MCF 10A (cell line): ENCODE measurements around the gene STKLD1. TPM values are rescaled to one million over a fixed set of nuclear protein-coding genes. Genes with fewer than 3 reads are reported as not detected.
A peak's percentile ranks its signal among the peaks of the same experiment; 100 is the strongest.

Experiments used
- BruUV-seq: library from RNA; stranded (reverse); fragments of 400-500 nt; replicated peaks from 2 replicates; lab custom pipeline; 2021; lab: Mats Ljungman, UMichigan
- CTCF ChIA-PET: fragments of 300-600 bp; sonication (Branson Sonifier 250); formaldehyde crosslinking; extraction: SDS; loops from one replicate; lab custom pipeline; 2021; ENCODE audit warnings: antibody characterized with exemption, inconsistent platforms; lab: Yijun Ruan, JAX
- POLR2A ChIA-PET: fragments of 300-600, 350-650 bp; sonication (Branson Sonifier 250); formaldehyde crosslinking; extraction: SDS; loops from one replicate; lab custom pipeline; 2020; ENCODE audit warnings: antibody characterized with exemption, inconsistent platforms; lab: Yijun Ruan, JAX
- DNase-seq: peaks from one replicate; pipeline ENCODE4 v3.0.0-alpha.2; 2018; ENCODE audit not compliant: unreplicated experiment
- H3K27ac Mint-ChIP-seq: one replicate; pipeline ENCODE4 v1.8.0; 2022; ENCODE audit warnings: mild to moderate bottlenecking, low read depth, mixed read lengths; ENCODE audit not compliant: unreplicated experiment
- H3K27me3 Mint-ChIP-seq: one replicate; pipeline ENCODE4 v1.8.0; 2022; ENCODE audit warnings: mixed read lengths; ENCODE audit not compliant: insufficient read depth, unreplicated experiment
- H3K36me3 Mint-ChIP-seq: one replicate; pipeline ENCODE4 v1.8.0; 2022; ENCODE audit warnings: mild to moderate bottlenecking, moderate library complexity, mixed read lengths; ENCODE audit not compliant: insufficient read depth, unreplicated experiment
- H3K4me1 Mint-ChIP-seq: one replicate; pipeline ENCODE4 v1.8.0; 2022; ENCODE audit warnings: mixed read lengths; ENCODE audit not compliant: insufficient read depth, unreplicated experiment
- H3K4me3 Mint-ChIP-seq: one replicate; pipeline ENCODE4 v1.8.0; 2022; ENCODE audit warnings: mild to moderate bottlenecking, moderate library complexity, mixed read lengths; ENCODE audit not compliant: unreplicated experiment
- H3K9me3 Mint-ChIP-seq: one replicate; pipeline ENCODE4 v1.8.0; 2022; ENCODE audit warnings: mixed read lengths; ENCODE audit not compliant: unreplicated experiment
- intact Hi-C: fragments of 100-400 bp; cut with micrococcal nuclease; formaldehyde crosslinking; loops from 2 replicates; pipeline ENCODE4 v1.14.1; 2022
- total RNA-seq: library from RNA; stranded (reverse); gene quantifications from 2 replicates; pipeline ENCODE4 v1.2.3, GENCODE V29; 2022
- TF ChIP-seq, protein P1 (sequence below): fragments of 200-600 bp; IDR thresholded peaks from one replicate; pipeline ENCODE4 v1.8.0; 2022; ENCODE audit warnings: antibody characterized with exemption, mild to moderate bottlenecking; ENCODE audit not compliant: unreplicated experiment

The STKLD1 gene
- total RNA-seq, 1 experiment from 2014 or later = 1.3 TPM

DNA sequence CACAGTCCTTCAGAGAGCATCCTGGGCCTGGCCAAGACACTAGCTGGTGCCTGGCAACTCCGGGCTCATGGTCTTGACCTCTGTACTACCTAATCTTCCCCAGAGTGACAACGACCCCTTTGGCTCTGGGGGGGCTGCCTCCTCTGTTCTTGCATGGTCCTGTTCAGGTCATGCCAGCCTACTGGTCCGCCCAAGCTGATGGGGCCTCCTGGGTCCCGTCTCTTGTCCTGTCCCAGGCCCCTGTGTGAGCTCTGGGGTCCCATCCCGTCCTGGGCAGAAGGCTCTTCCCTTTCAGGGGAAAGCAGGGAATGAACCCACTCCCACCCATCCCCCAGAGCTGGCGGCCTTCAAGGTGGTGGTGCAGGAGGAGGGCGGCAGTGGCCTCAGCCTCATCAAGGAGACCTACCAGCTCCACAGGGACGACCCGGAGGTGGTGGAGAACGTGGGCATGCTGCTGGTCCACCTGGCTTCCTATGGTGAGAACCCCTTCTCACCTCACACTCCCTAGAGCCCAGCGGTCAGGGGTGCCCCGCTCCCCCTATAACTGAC is 28.4 kb downstream of the STKLD1 start:
- no peaks in the 10 kb centered on the region for H3K27me3 Mint-ChIP-seq
- no peak for DNase-seq
- ChIA-PET POLR2A (interaction anchor here (0.6 to 1.5 kb wide), 3 partner anchors 26 to 50 kb away, joined by 3 read pairs; no protein-coding TSS in a partner anchor), CTCF (interaction anchor here (0.6 to 1.8 kb wide), 9 partner anchors 7 to 69 kb away, joined by 3 to 6 read pairs (median 3); partner anchors contain the start of gene SURF6)
- no peak overlapping the region for H3K27ac Mint-ChIP-seq
- no peaks in the 10 kb centered on the region for H3K4me1 Mint-ChIP-seq
- BruUV-seq = no TSS peak
- peaks cover 57% of the 10 kb centered on the region for H3K36me3 Mint-ChIP-seq
- TF ChIP-seq, protein P1, sequence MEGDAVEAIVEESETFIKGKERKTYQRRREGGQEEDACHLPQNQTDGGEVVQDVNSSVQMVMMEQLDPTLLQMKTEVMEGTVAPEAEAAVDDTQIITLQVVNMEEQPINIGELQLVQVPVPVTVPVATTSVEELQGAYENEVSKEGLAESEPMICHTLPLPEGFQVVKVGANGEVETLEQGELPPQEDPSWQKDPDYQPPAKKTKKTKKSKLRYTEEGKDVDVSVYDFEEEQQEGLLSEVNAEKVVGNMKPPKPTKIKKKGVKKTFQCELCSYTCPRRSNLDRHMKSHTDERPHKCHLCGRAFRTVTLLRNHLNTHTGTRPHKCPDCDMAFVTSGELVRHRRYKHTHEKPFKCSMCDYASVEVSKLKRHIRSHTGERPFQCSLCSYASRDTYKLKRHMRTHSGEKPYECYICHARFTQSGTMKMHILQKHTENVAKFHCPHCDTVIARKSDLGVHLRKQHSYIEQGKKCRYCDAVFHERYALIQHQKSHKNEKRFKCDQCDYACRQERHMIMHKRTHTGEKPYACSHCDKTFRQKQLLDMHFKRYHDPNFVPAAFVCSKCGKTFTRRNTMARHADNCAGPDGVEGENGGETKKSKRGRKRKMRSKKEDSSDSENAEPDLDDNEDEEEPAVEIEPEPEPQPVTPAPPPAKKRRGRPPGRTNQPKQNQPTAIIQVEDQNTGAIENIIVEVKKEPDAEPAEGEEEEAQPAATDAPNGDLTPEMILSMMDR = no peak
- H3K9me3 Mint-ChIP-seq = no peaks in the 10 kb centered on the region
- intact Hi-C loops = no loop called here
- no peak overlapping the region for H3K4me3 Mint-ChIP-seq

DNA sequence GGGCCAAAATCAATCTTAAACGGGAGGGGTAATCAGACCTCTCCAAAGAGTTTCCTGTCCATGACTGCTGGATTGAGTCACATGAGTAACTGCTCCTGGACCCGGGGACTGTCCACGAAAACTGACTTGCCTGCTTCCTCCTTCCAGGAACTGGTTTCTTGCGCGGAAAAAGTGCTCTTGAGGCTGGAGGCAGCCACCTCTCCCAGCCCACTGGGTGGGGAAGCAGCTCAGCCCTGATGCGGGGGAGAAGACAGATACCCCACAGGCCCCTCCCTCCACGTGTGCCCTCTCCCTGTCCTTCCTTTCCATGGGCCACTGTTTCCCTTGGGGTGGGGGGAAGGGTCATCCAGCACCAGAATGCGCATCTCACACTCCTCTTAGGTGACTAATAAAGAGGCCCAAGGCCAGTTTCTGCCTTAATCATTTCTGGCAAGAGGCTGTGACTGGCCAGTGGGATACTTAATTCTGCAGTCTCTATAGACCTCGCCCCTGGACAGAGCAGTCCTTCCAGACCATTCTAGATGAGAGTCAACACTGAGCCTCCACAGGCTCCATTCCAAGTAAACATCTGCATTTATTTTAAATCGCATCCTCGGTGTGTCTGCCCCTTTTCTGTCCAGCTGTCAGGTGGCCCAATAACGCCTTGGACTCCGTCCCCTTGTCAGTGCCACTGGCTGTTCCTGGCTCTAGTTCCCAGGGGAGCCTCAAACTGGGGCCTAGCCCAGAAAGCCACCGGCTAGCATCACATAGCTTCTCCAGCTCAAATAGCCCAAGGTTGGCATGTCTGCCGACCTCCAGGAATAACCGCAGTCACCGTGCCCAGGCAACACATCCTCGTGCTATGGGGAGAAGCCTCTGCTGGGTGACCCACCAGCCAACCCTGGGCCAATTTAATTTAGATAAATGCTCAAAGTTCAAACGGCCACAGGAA is 29.6 kb downstream of the STKLD1 start:
- CTCF ChIA-PET = interaction anchor here (0.7 to 1.7 kb wide), 7 partner anchors 10 to 332 kb away, joined by 3 to 10 read pairs (median 4); partner anchors contain the start of gene REXO4
- H3K27ac Mint-ChIP-seq = no peak overlapping the region
- BruUV-seq = no TSS peak

DNA sequence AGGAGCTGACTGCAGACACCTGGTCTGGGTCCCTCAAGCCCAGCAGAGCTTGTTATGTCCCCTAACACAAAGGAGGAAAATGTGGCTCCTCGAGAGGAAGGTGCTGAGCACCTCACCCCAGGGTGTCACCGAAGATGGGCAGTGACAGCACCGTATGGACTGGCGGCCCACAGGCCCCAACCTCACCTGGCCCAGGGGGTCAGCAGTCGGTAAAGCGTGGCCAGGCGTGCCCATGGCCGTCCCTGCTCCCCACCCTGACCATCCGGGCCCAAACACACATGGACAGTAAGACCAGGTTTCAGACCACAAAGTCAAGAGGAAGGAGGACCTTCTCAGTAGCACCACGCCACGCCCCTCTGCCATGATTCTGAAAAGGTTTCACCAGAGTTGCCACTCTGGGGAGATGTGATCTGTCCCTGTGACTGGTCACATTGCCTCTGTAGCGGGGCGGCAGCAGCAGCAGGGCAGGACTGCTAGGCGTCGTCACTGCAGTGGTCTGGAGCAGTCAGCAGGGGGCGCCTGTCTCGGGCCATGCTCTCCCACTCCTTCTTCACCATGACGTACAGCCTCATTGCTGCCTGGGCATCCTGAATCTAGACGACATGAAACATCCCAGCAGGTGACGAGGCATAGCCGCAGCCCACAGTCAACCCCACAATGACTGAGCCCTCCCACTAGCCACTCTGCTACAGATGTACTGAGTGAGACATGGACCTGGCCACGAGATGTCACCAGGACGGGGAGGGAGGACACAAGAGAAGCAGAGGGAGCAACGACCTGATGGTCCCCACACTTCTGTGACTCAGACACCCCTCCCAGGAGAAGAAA is 30.5 kb downstream of the STKLD1 start:
- intact Hi-C loops = loop anchor here (1.0 kb wide), 1 partner anchor 80 kb away; no protein-coding TSS in a partner anchor
- ChIA-PET POLR2A (no interaction called here), CTCF (interaction anchor here (0.7 to 1.7 kb wide), 7 partner anchors 9 to 333 kb away, joined by 3 to 10 read pairs (median 4); partner anchors contain the start of gene REXO4)
- H3K9me3 Mint-ChIP-seq = no peaks in the 10 kb centered on the region
- TF ChIP-seq, protein P1 = peak; percentile 76
- no TSS peak for BruUV-seq
- H3K27me3 Mint-ChIP-seq = no peaks in the 10 kb centered on the region
- H3K4me3 Mint-ChIP-seq = no peak overlapping the region
- no peak overlapping the region for H3K27ac Mint-ChIP-seq
- H3K36me3 Mint-ChIP-seq = peaks cover 77% of the 10 kb centered on the region
- no peaks in the 10 kb centered on the region for H3K4me1 Mint-ChIP-seq
- peak; percentile 60 for DNase-seq

More for the DNA sequence above, 29.6 kb downstream of the STKLD1 start:
- Mint-ChIP-seq H3K36me3 (peaks cover 68% of the 10 kb centered on the region), H3K4me3 (no peak overlapping the region), H3K27me3 (no peaks in the 10 kb centered on the region), H3K4me1 (no peaks in the 10 kb centered on the region), H3K9me3 (no peaks in the 10 kb centered on the region)
- TF ChIP-seq, protein P1 = no peak
- no peak for DNase-seq
- intact Hi-C loops = no loop called here
- POLR2A ChIA-PET = interaction anchor here (0.7 kb wide), 1 partner anchor 15 kb away, joined by 3 read pairs; no protein-coding TSS in a partner anchor
